Hepatocyte (in vitro differentiated cells): ENCODE results near the gene CTDNEP1. TPM values are rescaled to one million over a fixed set of nuclear protein-coding genes. Genes with fewer than 3 reads are reported as not detected.

Experiments
- DNase-seq: peaks from one replicate; pipeline ENCODE4 v3.0.0-alpha.2; 2016; ENCODE audit warnings: low spot score
- H2AFZ ChIP-seq: fragments of 200-600 bp; sonication (generic); 2 replicates; pipeline ENCODE4 v1.6.0; 2016; ENCODE audit warnings: antibody characterized with exemption, mild to moderate bottlenecking
- H3K27ac ChIP-seq: fragments of 200-600 bp; sonication (generic); 2 replicates; pipeline ENCODE4 v1.5.1; 2016; ENCODE audit warnings: mild to moderate bottlenecking
- H3K27me3 ChIP-seq: fragments of 200-600 bp; sonication (generic); 2 replicates; pipeline ENCODE4 v1.6.1; 2016
- H3K36me3 ChIP-seq: fragments of 200-600 bp; sonication (generic); replicated peaks from 2 replicates; pipeline ENCODE4 v1.5.1; 2016; ENCODE audit warnings: low read depth; ENCODE audit not compliant: insufficient read depth
- H3K4me1 ChIP-seq: fragments of 200-600 bp; sonication (generic); 2 replicates; pipeline ENCODE4 v1.5.1; 2016; ENCODE audit warnings: mild to moderate bottlenecking, moderate library complexity; ENCODE audit not compliant: insufficient read depth
- H3K4me2 ChIP-seq: fragments of 200-600 bp; sonication (generic); 2 replicates; pipeline ENCODE4 v1.6.0; 2016
- H3K4me3 ChIP-seq: fragments of 200-600 bp; sonication (generic); 2 replicates; pipeline ENCODE4 v1.5.1; 2016; ENCODE audit warnings: mild to moderate bottlenecking
- H3K79me2 ChIP-seq: fragments of 200-600 bp; sonication (generic); 2 replicates; pipeline ENCODE4 v1.6.0; 2017; ENCODE audit warnings: mild to moderate bottlenecking
- H3K9me2 ChIP-seq: fragments of 200-600 bp; sonication (generic); replicated peaks from 2 replicates; pipeline ENCODE4 v1.6.0; 2017; ENCODE audit warnings: mild to moderate bottlenecking; ENCODE audit not compliant: insufficient read depth
- H3K9me3 ChIP-seq: fragments of 200-600 bp; sonication (generic); 2 replicates; pipeline ENCODE4 v1.5.1; 2016; ENCODE audit warnings: low read depth, mild to moderate bottlenecking
- H4K20me1 ChIP-seq: fragments of 200-600 bp; sonication (generic); 2 replicates; pipeline ENCODE4 v1.6.0; 2016; ENCODE audit warnings: mild to moderate bottlenecking; ENCODE audit not compliant: insufficient read depth, poor library complexity, severe bottlenecking
- CTCF ChIP-seq: fragments of 200-600 bp; sonication (generic); IDR thresholded peaks from 2 replicates; pipeline ENCODE4 v1.5.1; 2016; ENCODE audit warnings: antibody characterized with exemption, mild to moderate bottlenecking; ENCODE audit not compliant: poor library complexity
- EZH2 ChIP-seq: fragments of 200-600 bp; sonication (generic); IDR thresholded peaks from 2 replicates; pipeline ENCODE4 v1.6.1; 2016; ENCODE audit warnings: antibody characterized with exemption, mild to moderate bottlenecking, borderline replicate concordance
- EZH2phosphoT487 ChIP-seq: fragments of 200-600 bp; sonication (generic); IDR thresholded peaks from one replicate; pipeline ENCODE4 v1.6.1; 2018; ENCODE audit warnings: antibody characterized with exemption, mild to moderate bottlenecking, low read depth, moderate library complexity; ENCODE audit not compliant: unreplicated experiment, severe bottlenecking
- WGBS: methylation state at CpG from one replicate; pipeline ENCODE4 v1.1.6; 2016; ENCODE audit warnings: low lambda C conversion rate; ENCODE audit errors: missing lambda C conversion rate; 5-methylcytosine and 5-hydroxymethylcytosine counted together
- polyA plus RNA-seq: library from polyadenylated mRNA; unstranded; fragments of >200 nt; fragmentation: Nextera tagmentation; extraction: Ambion mirVana; gene quantifications from 2 replicates; pipeline ENCODE4 v1.2.1, GENCODE V29; 2016
- total RNA-seq: library from RNA; depleted of rRNA; stranded (reverse); fragments of >200 nt; gene quantifications from 2 replicates; pipeline ENCODE4 v1.2.3, GENCODE V29; 2014

CTDNEP1 gene
- total and polyA plus RNA-seq, 2 experiments from 2014 or later = 44.6 to 86.9 TPM

DNA sequence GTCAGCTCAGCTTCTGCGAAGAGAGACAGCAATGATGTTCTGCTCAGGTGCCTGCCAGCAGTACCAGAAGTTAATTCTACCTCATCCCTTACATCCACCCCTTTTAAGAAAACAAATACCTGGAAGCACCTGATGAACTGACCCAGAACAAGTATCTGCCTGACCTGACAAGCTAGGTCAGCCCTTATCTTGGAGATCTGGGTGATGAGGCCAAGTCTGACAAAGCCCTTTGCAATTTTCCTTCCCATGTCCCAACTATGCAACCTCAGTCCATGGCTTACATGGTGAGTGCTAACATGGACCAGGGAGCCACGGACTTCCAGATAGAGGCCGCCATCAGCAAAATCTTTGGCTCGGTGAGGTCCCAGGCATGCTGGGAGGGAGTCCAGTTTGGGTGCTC, 28.2 kb downstream of the CTDNEP1 start:
- Histone ChIP-seq H3K27ac (no peak overlapping the region), H3K36me3 (no peaks in the 10 kb centered on the region), H3K4me1 (peaks cover 23% of the 10 kb centered on the region), H3K27me3 (no peaks in the 10 kb centered on the region), H2AFZ (no peak overlapping the region), H3K79me2 (peaks cover 26% of the 10 kb centered on the region), H3K9me2 (no peaks in the 10 kb centered on the region), H3K4me2 (no peak overlapping the region), H3K9me3 (no peaks in the 10 kb centered on the region), H4K20me1 (peaks cover 4% of the 10 kb centered on the region), H3K4me3 (no peak overlapping the region)
- DNase-seq = no peak
- TF ChIP-seq EZH2phosphoT487 (no peak), CTCF (no peak), EZH2 (no peak)
- WGBS = 88% methylated on average over 4 of the region's 4 CpGs

GRCh38 chr17:7222972-7223292, 28.6 kb downstream of the CTDNEP1 start:
- peaks cover 27% of the 10 kb centered on the region for H3K4me1 ChIP-seq
- H2AFZ ChIP-seq = no peak overlapping the region
- no peak overlapping the region for H3K4me2 ChIP-seq
- no peaks in the 10 kb centered on the region for H3K9me2 ChIP-seq
- 85% methylated on average over 7 of the region's 7 CpGs for WGBS
- peaks cover 30% of the 10 kb centered on the region for H3K79me2 ChIP-seq
- H3K4me3 ChIP-seq = no peak overlapping the region
- no peaks in the 10 kb centered on the region for H3K36me3 ChIP-seq
- TF ChIP-seq EZH2phosphoT487 = no peak
- H4K20me1 ChIP-seq = peaks cover 3% of the 10 kb centered on the region
- H3K27me3 ChIP-seq = no peaks in the 10 kb centered on the region
- H3K9me3 ChIP-seq = no peaks in the 10 kb centered on the region
- H3K27ac ChIP-seq = no peak overlapping the region
- DNase-seq = no peak

DNA sequence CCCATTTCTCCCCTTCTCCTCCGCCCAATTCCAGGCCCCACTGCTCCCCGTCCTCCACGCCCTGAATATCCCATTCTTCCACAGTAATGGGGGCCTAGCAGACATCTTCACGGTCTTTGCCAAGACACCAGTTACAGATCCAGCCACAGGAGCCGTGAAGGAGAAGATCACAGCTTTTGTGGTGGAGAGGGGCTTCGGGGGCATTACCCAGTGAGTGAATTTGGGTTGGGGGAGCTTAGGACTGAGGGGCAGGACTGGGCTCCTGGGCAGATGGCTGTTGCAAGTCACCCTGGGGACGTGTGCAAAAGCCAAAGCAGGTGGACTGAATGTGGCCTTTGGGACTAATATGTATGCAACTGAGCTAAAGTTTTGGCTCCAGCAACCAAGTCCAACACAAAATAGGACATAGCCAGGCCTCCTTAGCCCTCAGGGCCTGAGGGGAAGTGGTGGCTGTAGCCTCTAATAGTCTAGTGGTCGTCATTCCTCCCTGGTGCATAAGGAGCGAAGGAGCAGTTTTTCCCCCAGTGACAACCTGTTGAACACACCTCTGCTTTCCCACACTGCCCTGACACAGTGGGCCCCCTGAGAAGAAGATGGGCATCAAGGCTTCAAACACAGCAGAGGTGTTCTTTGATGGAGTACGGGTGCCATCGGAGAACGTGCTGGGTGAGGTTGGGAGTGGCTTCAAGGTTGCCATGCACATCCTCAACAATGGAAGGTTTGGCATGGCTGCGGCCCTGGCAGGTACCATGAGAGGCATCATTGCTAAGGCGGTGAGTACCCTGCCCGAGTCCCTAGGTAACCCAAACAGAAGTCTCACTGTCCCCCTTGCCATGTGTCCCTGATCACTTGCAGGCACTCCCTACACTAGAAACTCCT, 29.2 kb downstream of the CTDNEP1 start:
- TF ChIP-seq EZH2phosphoT487 (no peak), EZH2 (no peak), CTCF (no peak)
- H2AFZ ChIP-seq = no peak overlapping the region
- WGBS = 92% methylated on average over 15 of the region's 15 CpGs
- no peaks in the 10 kb centered on the region for H3K36me3 ChIP-seq
- H3K79me2 ChIP-seq = peaks cover 34% of the 10 kb centered on the region
- no peaks in the 10 kb centered on the region for H3K9me2 ChIP-seq
- no peak for DNase-seq
- no peaks in the 10 kb centered on the region for H3K27me3 ChIP-seq
- no peaks in the 10 kb centered on the region for H3K9me3 ChIP-seq
- H3K27ac ChIP-seq = no peak overlapping the region
- H3K4me2 ChIP-seq = no peak overlapping the region
- no peak overlapping the region for H3K4me3 ChIP-seq
- H3K4me1 ChIP-seq = peaks cover 31% of the 10 kb centered on the region
- H4K20me1 ChIP-seq = no peaks in the 10 kb centered on the region

GRCh38 chr17:7221278-7222092, 30.0 kb downstream of the CTDNEP1 start:
- WGBS = 90% methylated on average over 10 of the region's 10 CpGs
- H3K4me2 ChIP-seq = peak overlapping the region; percentile 80
- TF ChIP-seq CTCF = no peak
- no peak for TF ChIP-seq EZH2phosphoT487
- TF ChIP-seq EZH2 = no peak

More at GRCh38 chr17:7221278-7222092, 30.0 kb downstream of the CTDNEP1 start:
- Histone ChIP-seq H3K4me3 (no peak overlapping the region), H2AFZ (no peak overlapping the region), H4K20me1 (no peaks in the 10 kb centered on the region), H3K27me3 (no peaks in the 10 kb centered on the region), H3K36me3 (no peaks in the 10 kb centered on the region), H3K79me2 (peaks cover 38% of the 10 kb centered on the region), H3K27ac (peak overlapping the region; percentile 99), H3K9me3 (no peaks in the 10 kb centered on the region), H3K9me2 (no peaks in the 10 kb centered on the region), H3K4me1 (peaks cover 31% of the 10 kb centered on the region)
- no peak for DNase-seq
